Lower leg skin (tissue), 3 donors: ENCODE results near the gene RNF213.

Experiments used
- CTCF ChIP-seq, 3 donors: fragments of 450-650 bp; IDR thresholded peaks; one replicate each; pipeline ENCODE4 v1.5.1; 2016; ENCODE audit warnings: antibody characterized with exemption in 3 of 3, mild to moderate bottlenecking in 3 of 3, moderate library complexity in 2 of 3
- POLR2A ChIP-seq, 2 donors: fragments of 450-650 bp; IDR thresholded peaks; one replicate each; pipeline ENCODE4 v1.6.1; 2016 to 2017; ENCODE audit warnings: antibody characterized with exemption in 2 of 2, mild to moderate bottlenecking in 1 of 2, moderate library complexity in 1 of 2

GRCh38 chr17:80388175-80388574 is 127.5 kb downstream of the RNF213 start:
- TF ChIP-seq CTCF (IDR thresholded peaks at IDR 0.05) (no peak), POLR2A (IDR thresholded peaks at IDR 0.05) (no peak)
